GM13977 (cell line): ENCODE measurements around the gene SARNP.

Experiments used
- DNase-seq: peaks from one replicate; pipeline ENCODE4 v3.0.0; 2012; ENCODE audit warnings: low spot score
- CTCF ChIP-seq: IDR thresholded peaks from 2 replicates; pipeline ENCODE4 v1.5.1; 2012; ENCODE audit warnings: mild to moderate bottlenecking, control low read depth; ENCODE audit not compliant: insufficient read depth; ENCODE audit errors: extremely low read depth, missing control alignments
- in situ Hi-C: fragments of 300-500 bp; cut with MboI; formaldehyde crosslinking; loops from one replicate; pipeline ENCODE4 v1.12.0; 2022; ENCODE audit warnings: low sequenced_read_pairs, low pct_unique_long_range_greater_than_20kb, mixed read lengths, inconsistent platforms; ENCODE audit not compliant: unreplicated experiment

The SARNP gene

GRCh38 chr12:55723516-55724225 lies 93.9 kb downstream of the SARNP start:
- no peak for TF ChIP-seq CTCF
- in situ Hi-C loops, result no loop called here
- DNase-seq, result no peak

- in situ Hi-C loops, result no loop called here
- DNase-seq, result no peak
- no peak for TF ChIP-seq CTCF
Measured at GRCh38 chr12:55722948-55723347, 94.6 kb downstream of the SARNP start.

GRCh38 chr12:55721601-55722213 lies 95.8 kb downstream of the SARNP start:
- no peak for DNase-seq
- no peak for TF ChIP-seq CTCF
- in situ Hi-C loops, result no loop called here

- in situ Hi-C loops, result no loop called here
- TF ChIP-seq CTCF, result peak; percentile 57
- DNase-seq, result no peak
Measured at GRCh38 chr12:55720894-55721444, 96.6 kb downstream of the SARNP start.

- in situ Hi-C loops, result no loop called here
- no peak for DNase-seq
- TF ChIP-seq CTCF, result no peak
Measured at GRCh38 chr12:55720071-55720564, 97.4 kb downstream of the SARNP start, which contains the start of gene RDH5. Gene RDH5, plus strand, starts transcription at chr12:55720393. Its CDS starts 792 bp downstream, at chr12:55721185.

GRCh38 chr12:55719371-55719770 lies 98.2 kb downstream of the SARNP start:
- no peak for DNase-seq
- in situ Hi-C loops, result no loop called here
- TF ChIP-seq CTCF, result no peak
